ENCODE results near the gene A2M. TPM values are rescaled to one million over a fixed set of nuclear protein-coding genes. Genes with fewer than 3 reads are reported as not detected.

Gene A2M
- total RNA-seq, 1 experiment from 2014 or later = 1.2 TPM

GRCh38 chr12:9064815-9065606 is 50.7 kb downstream of the A2M start:
- peak; percentile 99 for DNase-seq
- H3K4me1 ChIP-seq (ENCODE audit: insufficient read depth, low read length) = peaks cover 4% of the 10 kb centered on the region; the same call in 1 of the 2 replicates
- no peak overlapping the region for H3K27ac ChIP-seq (ENCODE audit: insufficient read length, low read depth, low read length)

More at GRCh38 chr12:9064815-9065606, 50.7 kb downstream of the A2M start:
- Histone ChIP-seq H3K56ac (ENCODE audit: insufficient read length, low read depth, low read length) (no peak overlapping the region), H3K18ac (ENCODE audit: insufficient read length, low read depth, low read length) (peak overlapping the region; percentile 96), H2BK12ac (ENCODE audit: insufficient read length, low read depth, low read length) (no peak overlapping the region), H2BK120ac (ENCODE audit: low read depth, low read length, poor library complexity, severe bottlenecking) (no peak overlapping the region), H3K9me3 (ENCODE audit: control insufficient read depth, low read depth, low read length) (no peaks in the 10 kb centered on the region), H3K23me2 (ENCODE audit: insufficient read length, low read depth, low read length, poor library complexity, severe bottlenecking) (peaks cover 5% of the 10 kb centered on the region), H4K20me1 (ENCODE audit: control insufficient read depth, insufficient read depth, insufficient read length) (no peaks in the 10 kb centered on the region), H3K4me2 (ENCODE audit: insufficient read depth, insufficient read length, low read length) (peak overlapping the region; percentile 48), H3T11ph (ENCODE audit: low read length) (no peak overlapping the region), H3K9ac (ENCODE audit: extremely low read depth, insufficient read length, low read length) (peak overlapping the region; percentile 16), H2BK15ac (ENCODE audit: low read depth, low read length) (no peak overlapping the region), H4K91ac (ENCODE audit: insufficient read length, low read depth, low read length) (peak overlapping the region; percentile 63), H3K23ac (ENCODE audit: insufficient read length, low read depth, low read length) (no peak overlapping the region), H3K79me2 (ENCODE audit: insufficient read depth, low read length) (no peaks in the 10 kb centered on the region), H3K79me1 (ENCODE audit: insufficient read depth, low read depth, low read length, poor library complexity, severe bottlenecking) (no peaks in the 10 kb centered on the region), H3K14ac (ENCODE audit: insufficient read depth, low read length) (peak overlapping the region; percentile 72), H2BK5ac (ENCODE audit: insufficient read length, low read length) (no peak overlapping the region), H2AK5ac (ENCODE audit: insufficient read length, low read length) (no peak overlapping the region), H4K8ac (replicated peaks; ENCODE audit: insufficient read length, low read depth, low read length) (no peak overlapping the region), H2AFZ (ENCODE audit: low read length) (no peak overlapping the region), H2BK20ac (ENCODE audit: low read depth, low read length, poor library complexity, severe bottlenecking) (no peak overlapping the region), H3K4ac (ENCODE audit: low read depth, low read length) (no peak overlapping the region; the same call in 1 of the 2 replicates), H3K27me3 (ENCODE audit: insufficient read depth, low read length) (no peaks in the 10 kb centered on the region), H4K5ac (ENCODE audit: insufficient read length, low read depth, low read length) (no peak overlapping the region)
- no peaks in the 10 kb centered on the region for H3K36me3 Mint-ChIP-seq (ENCODE audit: insufficient read depth in 1 of 3, low read depth in 3 of 3)
- H3K4me3 Mint-ChIP-seq = peak overlapping the region; percentile 80 to 86
- H3K27ac Mint-ChIP-seq = peak overlapping the region in 2 of 3 experiments; percentile 79 to 88; a peak in 4 of 7 replicates
- TF ChIP-seq CTCF (conservative IDR thresholded peaks at IDR 0.05) = no peak
- H3K4me1 Mint-ChIP-seq = peaks cover 19 to 20% of the 10 kb centered on the region in 2 experiments
- no CpG with 5 or more reads among the region's 45 CpGs for WGBS (ENCODE audit: extremely low coverage, insufficient read length, low lambda C conversion rate)
- no peaks in the 10 kb centered on the region for H3K9me3 Mint-ChIP-seq
- peaks cover 2% of the 10 kb centered on the region for H3K27me3 Mint-ChIP-seq (ENCODE audit: low read depth)

All from H9 (cell line).